ENCODE measurements around the gene SLC35F2.
"Not testable (repeated sequence)": the region's sequence is repeated elsewhere in the genome, so short reads cannot be mapped to it uniquely, and the experiment has no call there.

The SLC35F2 gene

DNA sequence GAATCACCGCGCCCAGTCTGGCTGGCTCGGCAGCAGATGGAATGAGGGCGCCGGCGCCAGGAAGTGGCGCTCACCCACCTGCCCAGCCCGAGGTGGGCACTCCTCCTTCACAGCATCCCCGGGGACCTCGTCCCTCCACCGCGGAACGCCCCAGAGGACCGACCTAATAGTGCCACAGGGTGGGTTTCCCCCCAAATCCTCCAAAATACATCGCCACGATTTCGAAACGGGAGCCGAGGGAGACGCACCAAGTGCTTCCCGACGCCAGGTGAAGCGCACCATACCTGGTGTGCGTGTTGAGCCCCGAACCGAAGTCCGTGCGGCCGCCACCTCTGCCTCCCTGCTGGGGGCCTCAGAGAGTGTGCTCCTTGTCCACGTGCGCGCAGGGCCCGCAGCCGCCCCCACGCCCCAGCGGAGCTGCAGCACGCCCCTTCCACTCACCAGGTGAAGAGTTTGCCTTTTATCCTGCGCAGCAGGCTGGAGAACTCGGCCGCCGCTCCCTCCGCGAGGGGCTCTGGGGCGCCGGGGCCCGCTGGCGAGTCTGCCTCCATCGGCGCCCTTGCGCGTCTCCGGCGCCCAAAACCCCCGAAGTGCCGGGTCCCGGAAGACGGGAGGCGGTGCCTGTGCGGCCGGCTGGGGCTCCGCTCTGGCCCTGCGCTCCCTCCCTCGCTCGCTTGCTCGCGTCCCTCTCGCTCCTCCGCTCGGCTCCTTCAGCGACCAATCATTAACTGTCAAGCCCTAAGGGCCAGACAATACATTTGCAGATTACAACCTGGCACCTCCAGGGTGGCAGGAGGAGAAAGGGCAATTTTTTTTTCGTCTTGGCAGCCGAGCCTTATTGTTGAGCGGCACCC, at the start of gene SLC35F2:
Gene SLC35F2, minus strand, starts transcription at position 571 of the 854 bp plus-strand sequence. Its CDS starts 20 bp downstream, at position 551.
- peak; percentile 67 for DNase-seq

- no peak for DNase-seq
Observed at GRCh38 chr11:107908211-107908610, 49.6 kb upstream of the SLC35F2 start.

DNA sequence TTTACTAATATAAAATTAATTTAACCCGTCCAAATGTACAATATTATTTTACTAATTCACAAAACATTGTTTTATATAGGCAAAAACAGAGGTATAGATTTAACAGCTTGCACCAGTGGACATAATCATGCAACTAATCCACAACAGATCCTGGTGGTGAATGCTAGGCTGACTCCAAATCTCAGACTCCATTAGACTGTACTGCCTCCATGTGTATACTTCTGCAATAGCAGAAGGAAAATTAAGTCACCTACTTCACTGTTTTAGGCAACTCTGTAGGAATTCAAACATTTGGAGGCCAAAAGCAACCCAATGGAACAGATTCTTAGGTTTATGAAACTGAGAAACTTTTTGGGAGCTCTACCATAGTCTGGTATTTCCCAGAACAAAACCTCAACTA, 39.7 kb upstream of the SLC35F2 start:
- DNase-seq = peak; percentile 33

- DNase-seq = no peak
Observed at GRCh38 chr11:107882095-107882820, 23.7 kb upstream of the SLC35F2 start.

DNA sequence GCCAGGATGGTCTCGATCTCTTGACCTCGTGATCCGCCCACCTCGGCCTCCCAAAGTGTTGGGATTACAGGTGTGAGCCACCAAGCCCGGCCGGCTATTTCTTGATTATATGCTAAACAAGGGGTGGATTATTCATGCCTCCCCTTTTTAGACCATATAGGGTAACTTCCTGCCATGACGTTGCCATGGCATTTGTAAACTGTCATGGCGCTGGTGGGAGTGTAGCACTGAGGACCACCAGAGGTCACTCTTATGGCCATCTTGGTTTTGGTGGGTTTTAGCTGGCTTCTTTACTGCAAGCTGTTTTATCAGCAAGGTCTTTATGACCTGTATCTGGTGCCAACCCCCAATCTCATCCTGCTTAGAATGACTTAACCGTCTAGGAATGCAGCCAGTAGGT, 22.9 kb upstream of the SLC35F2 start:
- DNase-seq = not testable (repeated sequence)

DNA sequence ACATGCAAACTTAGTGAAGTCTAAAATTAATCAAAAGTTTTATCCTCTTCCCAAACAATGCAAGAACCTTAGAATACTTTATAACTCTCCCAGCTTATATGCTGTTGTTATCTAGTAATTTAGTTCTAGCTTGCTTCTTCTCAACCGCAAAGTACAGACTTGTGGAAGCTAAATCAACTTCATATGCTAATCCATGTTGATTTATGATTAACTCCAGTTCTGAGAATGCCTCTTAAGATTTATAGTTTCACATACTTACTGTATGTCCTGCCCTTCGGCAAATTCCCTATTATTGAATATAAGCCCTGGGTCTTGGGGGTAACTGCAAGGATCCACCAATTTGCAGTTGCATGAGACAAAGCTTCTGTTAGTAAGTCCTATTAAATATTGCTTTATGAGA, 17.6 kb upstream of the SLC35F2 start:
- DNase-seq = no peak

DNA sequence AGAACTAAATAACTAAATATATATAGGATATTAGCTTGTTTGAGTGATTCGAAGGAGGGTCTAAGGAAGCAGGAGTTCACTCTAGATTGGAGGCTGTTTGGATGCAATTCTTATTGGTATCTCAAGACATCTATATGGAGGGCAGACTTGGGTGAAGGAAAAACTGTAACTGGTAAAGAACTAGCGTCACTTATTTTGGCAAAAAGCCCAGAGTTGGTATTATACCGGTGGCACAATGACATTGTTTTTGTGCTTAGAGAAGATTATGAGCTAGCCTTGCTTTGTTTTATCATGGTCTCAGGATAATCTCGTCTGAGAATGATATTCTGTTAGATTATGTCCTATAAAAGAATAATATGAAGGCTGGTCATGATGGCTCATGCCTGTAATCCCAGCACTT, 6.0 kb upstream of the SLC35F2 start:
- no peak for DNase-seq

DNA sequence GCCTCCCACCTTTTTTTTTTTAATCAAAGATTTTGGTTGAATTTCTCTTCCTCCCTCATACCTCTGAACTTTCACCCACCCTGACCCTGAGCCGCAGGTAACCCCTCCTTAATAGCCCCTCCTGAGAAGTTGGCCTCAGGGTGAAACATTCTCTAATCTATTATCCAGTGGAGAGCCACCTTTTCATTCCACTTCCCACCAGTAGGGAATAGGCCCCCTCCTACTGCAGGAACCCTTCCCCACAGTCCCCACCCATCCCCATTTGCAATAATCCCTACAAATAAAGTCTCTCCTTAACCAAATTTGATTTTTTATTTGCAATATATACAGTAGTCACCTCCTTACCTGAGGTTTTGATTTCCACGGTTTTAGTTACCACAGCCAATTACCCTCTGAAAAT, 2.1 kb upstream of the SLC35F2 start:
- DNase-seq = no peak

GRCh38 chr11:107860240-107860620, 1.6 kb upstream of the SLC35F2 start:
- not testable (repeated sequence) for DNase-seq

DNA sequence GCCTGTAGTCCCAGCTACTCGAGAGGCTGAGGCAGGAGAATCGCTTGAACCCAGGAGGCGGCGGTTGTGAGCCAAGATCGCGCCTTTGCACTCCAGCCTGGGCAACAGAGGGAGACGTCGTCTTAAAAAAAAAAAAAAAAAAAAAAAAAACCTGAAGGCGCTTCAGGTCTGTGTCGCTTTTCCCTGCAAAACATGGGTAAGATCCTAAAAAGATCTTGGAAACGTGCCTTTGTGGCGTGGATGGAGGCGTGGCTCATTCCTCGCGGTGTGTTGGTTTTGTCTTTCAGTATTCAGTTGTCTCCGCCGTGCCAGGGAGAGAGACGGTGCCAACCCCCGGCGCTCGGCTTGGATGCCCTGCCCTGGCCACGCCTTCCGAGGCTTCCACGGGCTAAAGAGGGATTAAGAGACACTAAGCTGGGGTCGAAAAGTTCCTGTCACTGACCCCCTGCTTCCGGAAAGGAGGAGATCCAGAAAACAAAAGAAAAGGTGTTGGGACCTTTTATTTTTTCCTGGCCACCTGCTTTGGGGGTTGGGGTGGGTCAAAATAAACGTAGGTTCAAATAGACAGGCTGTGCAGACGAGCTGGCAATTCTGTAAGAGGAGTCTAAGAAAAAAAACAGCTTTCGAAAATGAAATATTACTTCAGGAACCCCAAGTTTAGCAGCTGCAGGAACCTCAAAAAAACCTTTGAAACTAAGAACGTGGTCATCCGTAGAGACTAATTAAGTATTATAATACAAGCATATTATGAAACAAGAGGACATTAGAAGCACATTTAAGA, 1.1 kb upstream of the SLC35F2 start:
- peak; percentile 21 for DNase-seq

GRCh38 chr11:107857550-107858216, 904 bp downstream of the SLC35F2 start:
- DNase-seq = no peak

DNA sequence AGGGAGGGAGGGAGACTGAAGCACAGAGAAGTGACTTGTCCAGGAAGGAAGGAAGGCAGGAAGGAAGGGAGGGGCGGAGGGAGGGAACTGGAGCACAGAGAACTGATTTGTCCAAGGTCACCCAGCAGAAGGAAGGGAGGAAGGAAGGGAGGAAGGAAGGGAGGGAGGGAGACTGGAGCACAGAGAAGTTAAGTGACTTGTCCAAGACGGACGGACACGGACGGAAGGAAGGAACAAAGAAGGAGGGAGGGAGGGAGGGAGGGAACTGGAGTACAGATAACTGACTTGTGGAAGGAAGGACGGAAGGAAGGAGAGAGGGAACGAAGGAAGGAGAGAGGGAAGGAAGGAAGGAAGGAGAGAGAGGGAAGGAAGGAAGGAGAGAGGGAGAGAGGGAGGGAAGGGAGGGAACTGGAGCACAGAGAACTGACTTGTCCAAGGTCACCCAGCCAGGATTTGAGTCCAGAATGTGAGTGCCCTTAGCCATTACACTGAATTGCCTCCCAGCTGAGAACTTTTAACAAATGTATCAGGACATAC, 1.5 kb downstream of the SLC35F2 start:
- no peak for DNase-seq

DNA sequence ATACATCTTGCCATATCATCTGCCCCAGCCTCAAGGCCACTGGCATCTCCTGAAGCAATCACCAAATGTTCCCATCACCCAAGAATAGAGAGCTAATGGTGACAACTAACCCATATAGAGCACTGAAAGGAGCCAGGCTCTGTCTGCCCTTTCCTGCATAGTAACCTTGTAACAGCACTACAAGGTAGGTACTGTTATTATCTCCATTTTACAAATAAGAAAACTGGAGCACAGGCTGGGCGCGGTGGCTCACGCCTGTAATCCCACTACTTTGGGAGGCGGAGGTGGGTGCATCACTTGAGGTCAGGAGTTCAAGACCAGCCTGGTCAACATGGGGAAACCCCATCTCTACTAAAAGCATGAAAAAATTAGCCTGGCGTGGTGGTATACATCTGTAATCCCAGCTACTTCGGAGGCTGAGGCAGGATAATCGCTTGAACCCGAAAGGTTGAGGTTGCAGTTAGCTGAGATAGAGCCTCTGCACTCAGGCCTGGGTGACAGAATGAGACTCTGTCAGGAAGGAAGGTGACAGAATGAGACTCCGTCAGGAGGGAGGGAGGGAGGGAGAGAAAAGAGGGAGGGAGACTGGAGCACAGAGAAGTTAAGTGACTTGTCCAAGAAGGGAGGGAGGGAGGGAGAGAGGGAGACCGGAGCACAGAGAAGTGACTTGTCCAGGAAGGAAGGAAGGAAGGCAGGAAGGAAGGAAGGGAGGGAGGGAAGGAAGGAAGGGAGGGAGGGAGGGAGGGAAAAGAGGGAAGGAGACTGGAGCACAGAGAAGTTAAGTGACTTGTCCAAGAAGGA, 2.2 kb downstream of the SLC35F2 start:
- no peak for DNase-seq

DNA sequence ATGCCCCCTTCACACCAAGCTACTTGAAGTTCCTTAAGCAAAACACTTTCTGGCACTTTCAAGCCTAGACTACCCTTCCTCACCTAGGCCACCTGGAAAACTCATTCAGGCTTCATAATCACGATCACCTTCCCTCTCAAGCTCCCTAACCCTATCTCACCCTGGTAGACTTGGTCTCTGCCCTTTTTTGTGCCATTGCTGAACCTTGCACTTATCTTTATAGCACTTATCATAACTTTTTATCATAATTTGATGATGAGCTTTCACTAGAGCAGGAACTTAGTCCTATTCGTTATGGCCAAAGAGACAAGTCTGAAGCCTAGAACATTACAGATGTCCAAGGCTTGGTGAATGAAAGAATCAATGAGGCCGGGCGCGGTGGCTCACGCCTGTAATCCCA, 5.5 kb downstream of the SLC35F2 start:
- no peak for DNase-seq

GRCh38 chr11:107851704-107852310, 6.8 kb downstream of the SLC35F2 start:
- no peak for DNase-seq

DNA sequence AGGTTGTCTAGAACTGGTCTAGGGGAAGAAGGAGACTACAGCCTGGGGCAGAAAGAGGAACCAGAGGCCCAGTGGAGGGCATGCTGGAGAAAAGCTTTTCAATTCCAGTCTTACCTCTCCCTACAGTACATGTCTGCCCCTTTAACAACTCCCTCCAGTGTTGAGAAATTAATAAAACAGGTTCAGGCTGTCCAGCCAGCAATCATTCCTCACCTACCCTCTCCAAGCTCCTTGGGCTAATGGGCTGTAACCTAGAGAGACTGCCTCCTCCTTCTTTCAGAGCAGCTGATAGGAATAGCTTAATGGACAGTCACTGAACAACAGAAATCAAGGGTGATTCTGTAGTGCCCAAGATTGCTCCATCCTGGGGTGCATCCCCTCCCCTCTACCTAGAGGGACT, 8.8 kb downstream of the SLC35F2 start:
- DNase-seq = no peak

- no peak for DNase-seq
Observed at GRCh38 chr11:107848345-107848744, 10.2 kb downstream of the SLC35F2 start.

DNA sequence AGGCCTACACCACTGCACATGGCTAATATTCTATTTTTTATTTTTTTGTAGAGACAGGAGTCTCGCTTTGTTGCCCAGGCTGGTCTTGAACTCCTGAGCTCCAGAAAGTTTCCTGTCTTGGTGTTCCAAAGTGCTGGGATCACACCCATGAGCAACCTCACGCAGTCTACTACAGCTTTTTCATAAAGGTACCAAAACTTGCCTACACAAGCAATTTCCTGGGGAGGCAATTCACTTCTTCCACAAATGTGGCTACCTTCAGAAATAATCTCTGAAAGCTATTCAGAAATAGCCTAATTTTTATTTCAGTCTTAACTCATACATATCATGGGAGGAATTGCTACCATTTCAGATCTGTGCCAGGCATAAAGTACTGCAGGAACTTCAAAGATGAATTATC, 11.4 kb downstream of the SLC35F2 start:
- no peak for DNase-seq

DNA sequence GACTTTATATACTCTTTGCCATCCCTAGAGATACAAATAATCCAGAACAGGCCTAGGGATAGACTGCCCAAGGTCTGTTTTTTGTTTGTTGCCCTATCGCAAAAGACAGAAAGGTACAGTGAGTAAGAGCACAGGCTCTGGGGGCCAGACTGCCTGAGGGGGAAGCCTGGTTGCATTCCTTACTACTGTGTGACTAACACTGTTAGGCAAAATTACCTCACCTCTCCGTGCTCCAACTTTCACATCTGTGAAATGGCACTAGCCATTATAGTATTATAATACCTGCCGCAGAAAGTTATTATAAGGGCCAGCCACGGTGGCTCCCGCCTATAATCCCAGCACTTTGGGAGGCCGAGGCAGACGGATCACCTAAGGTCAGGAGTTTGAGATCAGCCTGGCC, 14.5 kb downstream of the SLC35F2 start:
- no peak for DNase-seq

DNA sequence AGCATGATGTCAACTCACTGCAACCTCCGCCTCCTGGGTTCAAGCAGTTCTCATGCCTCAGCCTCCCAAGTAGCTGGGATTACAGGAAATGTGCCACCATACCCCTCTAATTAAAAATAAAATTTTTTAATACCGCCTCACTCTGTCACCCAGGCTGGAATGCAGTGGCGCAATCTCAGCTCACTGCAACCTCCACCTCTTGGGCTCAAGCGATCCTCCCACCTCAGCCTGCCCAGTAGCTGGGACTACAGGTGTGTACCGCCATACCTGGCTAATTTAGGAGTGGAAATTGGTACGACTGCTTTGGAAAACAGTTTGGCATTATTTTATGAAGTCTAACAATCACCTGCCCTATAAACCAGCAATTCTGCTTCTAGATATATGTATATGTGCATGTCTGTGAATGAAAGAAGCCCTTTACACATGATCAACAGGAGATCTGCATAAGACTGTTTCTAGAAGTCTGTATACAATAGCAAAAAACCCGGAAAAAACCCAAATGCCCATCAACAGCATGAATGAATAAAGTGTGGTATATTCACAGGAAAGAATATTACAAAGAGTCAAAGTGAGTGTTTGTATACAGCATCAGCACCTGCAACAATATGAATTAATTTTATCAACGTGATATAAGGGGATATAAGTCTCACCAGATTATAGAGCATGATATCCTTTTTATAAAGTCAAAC, 16.0 kb downstream of the SLC35F2 start:
- DNase-seq = no peak

GRCh38 chr11:107840129-107840484, 18.5 kb downstream of the SLC35F2 start:
- no peak for DNase-seq

All from suppressor macrophage treated with lipopolysaccharide for 4 hours (primary cell).